Breast epithelium (tissue), 4 donors: Measurements from ENCODE around the gene SLC25A42. TPM values are rescaled to one million over a fixed set of nuclear protein-coding genes. Genes with fewer than 3 reads are reported as not detected.

ENCODE experiments used
- DNase-seq, 2 donors: peaks; one replicate each; pipeline ENCODE4 v3.0.0-alpha.2; 2019; ENCODE audit warnings: low spot score in 2 of 2
- H3K27ac ChIP-seq, 2 donors: fragments of 200-600 bp; sonication (generic) in 1 of 2; one replicate each; pipeline ENCODE4 v1.5.1; 2016 to 2019; ENCODE audit warnings: mild to moderate bottlenecking in 1 of 2
- H3K27me3 ChIP-seq, 2 donors: fragments of 200-600 bp; sonication (generic) in 1 of 2; one replicate each; pipeline versions ENCODE4 v1.5.1 to v1.6.0; 2017 to 2019; ENCODE audit warnings: control low read depth in 1 of 2, mild to moderate bottlenecking in 1 of 2
- H3K36me3 ChIP-seq: fragments of 200-600 bp; one replicate; pipeline ENCODE4 v1.5.1; 2019
- H3K4me1 ChIP-seq, 2 donors: fragments of 200-600 bp; sonication (generic); one replicate each; pipeline ENCODE4 v1.5.1; 2016 to 2019; ENCODE audit warnings: control low read depth in 1 of 2
- H3K4me3 ChIP-seq, 3 donors: fragments of 200-600 bp; sonication (generic); 1 replicate in 2 of 3; 2 replicates in 1 of 3; pipeline ENCODE4 v1.5.1; 2016 to 2019; ENCODE audit warnings: mild to moderate bottlenecking in 3 of 3, moderate library complexity in 2 of 3
- H3K9me3 ChIP-seq, 2 donors: fragments of 200-600 bp; sonication (generic) in 1 of 2; one replicate each; pipeline ENCODE4 v1.5.1; 2016 to 2019; ENCODE audit warnings: control low read depth in 1 of 2
- POLR2A ChIP-seq: fragments of 450-650 bp; IDR thresholded peaks from one replicate; pipeline ENCODE4 v1.6.1; 2016; ENCODE audit warnings: antibody characterized with exemption, mild to moderate bottlenecking, moderate library complexity
- POLR2AphosphoS5 ChIP-seq, 3 donors: sonication (generic); formaldehyde crosslinking; IDR thresholded peaks; one replicate each; pipeline ENCODE4 v1.6.1; 2017; ENCODE audit warnings: antibody characterized with exemption in 3 of 3
- intact Hi-C: fragments of 100-400 bp; cut with DNase I; formaldehyde crosslinking; loops from one replicate; pipeline ENCODE4 v1.15.1; 2023; ENCODE audit warnings: low total_unique reads
- total RNA-seq, 3 donors: library from RNA; depleted of rRNA; stranded (reverse); fragments of >200 nt; gene quantifications; one replicate each; pipeline ENCODE4 v1.1.0, GENCODE V29; 2016
- TF ChIP-seq, protein P1 (sequence below), 3 donors: fragments of 450-650 bp; IDR thresholded peaks; one replicate each; pipeline ENCODE4 v1.5.1; 2016 to 2017; ENCODE audit warnings: antibody characterized with exemption in 3 of 3, mild to moderate bottlenecking in 3 of 3, moderate library complexity in 3 of 3

The SLC25A42 gene
- total RNA-seq, 3 donors from 2014 or later: 6.4 to 12.8 (median 9.8) TPM

- TF ChIP-seq POLR2AphosphoS5 (IDR thresholded peaks at IDR 0.05) (no peak), POLR2A (no peak)
- TF ChIP-seq, protein P1, sequence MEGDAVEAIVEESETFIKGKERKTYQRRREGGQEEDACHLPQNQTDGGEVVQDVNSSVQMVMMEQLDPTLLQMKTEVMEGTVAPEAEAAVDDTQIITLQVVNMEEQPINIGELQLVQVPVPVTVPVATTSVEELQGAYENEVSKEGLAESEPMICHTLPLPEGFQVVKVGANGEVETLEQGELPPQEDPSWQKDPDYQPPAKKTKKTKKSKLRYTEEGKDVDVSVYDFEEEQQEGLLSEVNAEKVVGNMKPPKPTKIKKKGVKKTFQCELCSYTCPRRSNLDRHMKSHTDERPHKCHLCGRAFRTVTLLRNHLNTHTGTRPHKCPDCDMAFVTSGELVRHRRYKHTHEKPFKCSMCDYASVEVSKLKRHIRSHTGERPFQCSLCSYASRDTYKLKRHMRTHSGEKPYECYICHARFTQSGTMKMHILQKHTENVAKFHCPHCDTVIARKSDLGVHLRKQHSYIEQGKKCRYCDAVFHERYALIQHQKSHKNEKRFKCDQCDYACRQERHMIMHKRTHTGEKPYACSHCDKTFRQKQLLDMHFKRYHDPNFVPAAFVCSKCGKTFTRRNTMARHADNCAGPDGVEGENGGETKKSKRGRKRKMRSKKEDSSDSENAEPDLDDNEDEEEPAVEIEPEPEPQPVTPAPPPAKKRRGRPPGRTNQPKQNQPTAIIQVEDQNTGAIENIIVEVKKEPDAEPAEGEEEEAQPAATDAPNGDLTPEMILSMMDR (IDR thresholded peaks at IDR 0.05): no peak
- H3K9me3 ChIP-seq: no peaks in the 10 kb centered on the region
- no peaks in the 10 kb centered on the region for H3K36me3 ChIP-seq
- H3K27ac ChIP-seq: no peak overlapping the region
- no peak overlapping the region for H3K4me3 ChIP-seq
- H3K27me3 ChIP-seq: no peaks in the 10 kb centered on the region
- intact Hi-C loops: no loop called here
- DNase-seq: no peak
- H3K4me1 ChIP-seq: no peaks in the 10 kb centered on the region
Measured at GRCh38 chr19:19107654-19108053, 43.9 kb downstream of the SLC25A42 start.

GRCh38 chr19:19109601-19110000, 45.8 kb downstream of the SLC25A42 start:
- DNase-seq: no peak
- no peak overlapping the region for H3K4me3 ChIP-seq
- no peaks in the 10 kb centered on the region for H3K4me1 ChIP-seq
- H3K36me3 ChIP-seq: no peaks in the 10 kb centered on the region
- H3K27ac ChIP-seq: no peak overlapping the region
- no peaks in the 10 kb centered on the region for H3K9me3 ChIP-seq
- H3K27me3 ChIP-seq: no peaks in the 10 kb centered on the region
- intact Hi-C loops: no loop called here
- no peak for TF ChIP-seq POLR2A
- TF ChIP-seq POLR2AphosphoS5 (IDR thresholded peaks at IDR 0.05): no peak
- TF ChIP-seq, protein P1 (IDR thresholded peaks at IDR 0.05): no peak

- H3K36me3 ChIP-seq: no peaks in the 10 kb centered on the region
- no peak for DNase-seq
- no peaks in the 10 kb centered on the region for H3K27me3 ChIP-seq
- H3K4me1 ChIP-seq: no peaks in the 10 kb centered on the region
- H3K4me3 ChIP-seq: peak overlapping the region in 2 of 3 donors; percentile 8 to 25
- H3K9me3 ChIP-seq: no peaks in the 10 kb centered on the region
- intact Hi-C loops: no loop called here
- H3K27ac ChIP-seq: no peak overlapping the region
- no peak for TF ChIP-seq POLR2A
- TF ChIP-seq POLR2AphosphoS5 (IDR thresholded peaks at IDR 0.05): no peak
- TF ChIP-seq, protein P1 (IDR thresholded peaks at IDR 0.05): no peak
Measured at GRCh38 chr19:19110410-19111135, 46.8 kb downstream of the SLC25A42 start.

- H3K27me3 ChIP-seq: no peaks in the 10 kb centered on the region
- H3K4me3 ChIP-seq: no peak overlapping the region
- H3K36me3 ChIP-seq: no peaks in the 10 kb centered on the region
- intact Hi-C loops: no loop called here
- no peaks in the 10 kb centered on the region for H3K4me1 ChIP-seq
- TF ChIP-seq, protein P1 (IDR thresholded peaks at IDR 0.05): no peak
- TF ChIP-seq POLR2A: no peak
- no peak for TF ChIP-seq POLR2AphosphoS5 (IDR thresholded peaks at IDR 0.05)
- no peak for DNase-seq
- H3K27ac ChIP-seq: no peak overlapping the region
- no peaks in the 10 kb centered on the region for H3K9me3 ChIP-seq
Measured at GRCh38 chr19:19111136-19111835, 47.5 kb downstream of the SLC25A42 start.

- Histone ChIP-seq H3K27ac (no peak overlapping the region), H3K4me3 (no peak overlapping the region), H3K36me3 (no peaks in the 10 kb centered on the region), H3K27me3 (no peaks in the 10 kb centered on the region), H3K9me3 (no peaks in the 10 kb centered on the region), H3K4me1 (no peaks in the 10 kb centered on the region)
- TF ChIP-seq POLR2AphosphoS5 (IDR thresholded peaks at IDR 0.05): no peak
- TF ChIP-seq POLR2A: no peak
- TF ChIP-seq, protein P1 (IDR thresholded peaks at IDR 0.05): no peak
- no peak for DNase-seq
- intact Hi-C loops: no loop called here
Measured at GRCh38 chr19:19111967-19112580, 48.3 kb downstream of the SLC25A42 start.
